IPS-18a (cell line): ENCODE measurements around the gene GNG13.
"Not testable (repeated sequence)": the region's sequence is repeated elsewhere in the genome, so short reads cannot be mapped to it uniquely, and the experiment has no call there.

Experiments used
- H3K27ac ChIP-seq: one replicate; pipeline ENCODE4 v1.5.1; 2013; ENCODE audit warnings: low read length
- H3K27me3 ChIP-seq: one replicate; pipeline ENCODE4 v1.6.1; 2013; ENCODE audit warnings: mild to moderate bottlenecking, low read length; ENCODE audit not compliant: control insufficient read depth, insufficient read depth
- H3K36me3 ChIP-seq: one replicate; pipeline ENCODE4 v1.6.1; 2013; ENCODE audit warnings: low read depth, low read length; ENCODE audit not compliant: control insufficient read depth
- H3K4me1 ChIP-seq: one replicate; pipeline ENCODE4 v1.6.1; 2013; ENCODE audit warnings: low read depth, low read length; ENCODE audit not compliant: control insufficient read depth
- H3K4me3 ChIP-seq: one replicate; pipeline ENCODE4 v1.5.1; 2013; ENCODE audit warnings: low read length
- H3K9ac ChIP-seq: one replicate; pipeline ENCODE4 v1.6.1; 2013; ENCODE audit warnings: mild to moderate bottlenecking, low read length, moderate library complexity
- H3K9me3 ChIP-seq: one replicate; pipeline ENCODE4 v1.6.1; 2013; ENCODE audit warnings: low read depth, low read length; ENCODE audit not compliant: control insufficient read depth

GNG13 gene

GRCh38 chr16:830107-830870 is 29.8 kb upstream of the GNG13 start:
- H3K9ac ChIP-seq, result no peak overlapping the region
- no peak overlapping the region for H3K27ac ChIP-seq
- H3K36me3 ChIP-seq, result no peaks in the 10 kb centered on the region
- H3K4me1 ChIP-seq, result no peaks in the 10 kb centered on the region
- no peaks in the 10 kb centered on the region for H3K27me3 ChIP-seq
- no peak overlapping the region for H3K4me3 ChIP-seq
- H3K9me3 ChIP-seq, result no peaks in the 10 kb centered on the region

DNA sequence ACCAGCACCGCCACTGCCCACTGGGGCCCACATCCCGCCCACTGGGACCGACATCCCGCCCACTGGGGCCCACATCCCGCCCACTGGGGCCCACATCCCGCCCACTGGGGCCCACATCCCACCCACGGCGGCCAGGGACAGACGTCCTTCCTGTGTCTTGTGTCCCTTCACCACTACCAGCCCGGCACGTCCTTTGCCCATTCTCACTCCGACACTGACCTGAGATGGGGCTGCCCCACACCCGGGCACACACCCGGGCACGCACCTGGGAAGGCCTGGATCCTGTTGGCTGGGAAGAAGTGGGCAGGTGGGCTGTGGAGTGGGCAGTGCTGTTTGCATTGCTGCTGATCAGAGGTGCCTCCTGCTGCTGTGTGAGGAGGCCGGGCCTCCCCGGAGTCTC is 28.4 kb upstream of the GNG13 start:
- Histone ChIP-seq H3K9me3 (no peaks in the 10 kb centered on the region), H3K27ac (no peak overlapping the region), H3K36me3 (no peaks in the 10 kb centered on the region), H3K27me3 (no peaks in the 10 kb centered on the region), H3K4me3 (no peak overlapping the region), H3K4me1 (no peaks in the 10 kb centered on the region), H3K9ac (no peak overlapping the region)

DNA sequence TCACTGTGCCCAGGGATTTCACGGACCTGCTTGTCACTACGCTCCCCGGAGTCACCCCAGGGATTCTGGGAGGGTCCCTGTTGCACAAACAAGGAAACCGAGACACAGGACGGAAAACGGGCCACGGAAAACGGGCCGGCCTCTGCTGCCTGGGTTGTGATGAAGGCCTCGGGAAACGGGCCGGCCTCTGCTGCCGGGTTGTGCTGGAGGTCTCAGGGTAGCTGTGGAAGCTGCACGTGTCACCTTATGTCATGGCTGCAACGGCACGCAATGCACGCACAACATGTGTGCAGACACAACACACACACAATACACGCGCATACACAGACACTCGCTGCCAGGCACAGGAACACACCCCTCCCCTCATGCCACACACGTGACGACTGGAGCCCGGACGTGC is 27.0 kb upstream of the GNG13 start:
- Histone ChIP-seq H3K36me3 (no peaks in the 10 kb centered on the region), H3K4me1 (no peaks in the 10 kb centered on the region), H3K9ac (no peak overlapping the region), H3K27ac (no peak overlapping the region), H3K4me3 (no peak overlapping the region), H3K27me3 (no peaks in the 10 kb centered on the region), H3K9me3 (no peaks in the 10 kb centered on the region)

- Histone ChIP-seq H3K36me3 (no peaks in the 10 kb centered on the region), H3K4me1 (no peaks in the 10 kb centered on the region), H3K9ac (no peak overlapping the region), H3K9me3 (no peaks in the 10 kb centered on the region), H3K27me3 (no peaks in the 10 kb centered on the region), H3K4me3 (no peak overlapping the region), H3K27ac (no peak overlapping the region)
Observed at GRCh38 chr16:825341-826061, 25.0 kb upstream of the GNG13 start.

GRCh38 chr16:824601-825000 is 24.1 kb upstream of the GNG13 start:
- no peaks in the 10 kb centered on the region for H3K4me1 ChIP-seq
- no peak overlapping the region for H3K27ac ChIP-seq
- H3K9ac ChIP-seq, result no peak overlapping the region
- H3K4me3 ChIP-seq, result no peak overlapping the region
- no peaks in the 10 kb centered on the region for H3K36me3 ChIP-seq
- H3K27me3 ChIP-seq, result no peaks in the 10 kb centered on the region
- H3K9me3 ChIP-seq, result no peaks in the 10 kb centered on the region

DNA sequence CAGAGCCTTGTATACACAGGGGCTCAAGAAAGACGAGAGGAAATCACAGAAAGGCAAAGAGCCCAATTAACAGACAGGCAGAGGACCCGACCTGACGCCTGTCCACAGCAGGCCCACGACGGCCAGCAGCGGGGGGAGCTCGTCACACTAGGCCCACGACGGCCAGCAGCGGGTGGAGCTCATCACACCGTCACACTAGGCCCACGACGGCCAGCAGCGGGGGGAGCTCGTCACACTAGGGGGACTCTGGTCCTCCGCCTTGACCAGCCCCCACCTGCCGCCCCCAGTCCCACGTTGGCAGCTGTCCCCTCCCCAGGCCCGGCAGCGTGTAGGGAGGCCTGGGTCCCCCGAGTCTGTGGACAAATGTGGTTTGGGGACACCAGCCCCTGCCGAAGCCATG is 23.7 kb upstream of the GNG13 start:
- H3K27me3 ChIP-seq, result no peaks in the 10 kb centered on the region
- H3K9me3 ChIP-seq, result no peaks in the 10 kb centered on the region
- H3K27ac ChIP-seq, result no peak overlapping the region
- H3K4me1 ChIP-seq, result no peaks in the 10 kb centered on the region
- no peak overlapping the region for H3K4me3 ChIP-seq
- no peaks in the 10 kb centered on the region for H3K36me3 ChIP-seq
- H3K9ac ChIP-seq, result no peak overlapping the region

DNA sequence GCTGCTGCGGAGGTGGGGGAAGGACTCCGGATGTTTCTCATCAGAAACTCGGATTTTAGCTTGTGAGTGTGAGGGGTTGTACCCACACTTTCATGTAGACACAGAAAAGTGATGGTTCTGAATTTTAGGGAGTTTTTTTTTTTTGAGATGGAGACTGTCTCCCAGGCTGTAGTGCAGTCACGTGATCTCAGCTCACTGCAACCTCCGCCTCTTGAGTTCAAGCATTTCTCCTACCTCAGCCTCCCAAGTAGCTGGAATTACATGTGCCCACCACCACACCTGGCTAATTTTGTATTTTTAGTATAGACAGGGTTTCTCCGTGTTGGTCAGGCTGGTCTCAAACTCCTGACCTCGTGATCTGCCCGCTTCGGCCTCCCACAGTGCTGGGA is 22.4 kb upstream of the GNG13 start:
- H3K4me3 ChIP-seq, result no peak overlapping the region
- no peak overlapping the region for H3K27ac ChIP-seq
- no peak overlapping the region for H3K9ac ChIP-seq
- no peaks in the 10 kb centered on the region for H3K36me3 ChIP-seq
- no peaks in the 10 kb centered on the region for H3K27me3 ChIP-seq
- no peaks in the 10 kb centered on the region for H3K9me3 ChIP-seq
- no peaks in the 10 kb centered on the region for H3K4me1 ChIP-seq

DNA sequence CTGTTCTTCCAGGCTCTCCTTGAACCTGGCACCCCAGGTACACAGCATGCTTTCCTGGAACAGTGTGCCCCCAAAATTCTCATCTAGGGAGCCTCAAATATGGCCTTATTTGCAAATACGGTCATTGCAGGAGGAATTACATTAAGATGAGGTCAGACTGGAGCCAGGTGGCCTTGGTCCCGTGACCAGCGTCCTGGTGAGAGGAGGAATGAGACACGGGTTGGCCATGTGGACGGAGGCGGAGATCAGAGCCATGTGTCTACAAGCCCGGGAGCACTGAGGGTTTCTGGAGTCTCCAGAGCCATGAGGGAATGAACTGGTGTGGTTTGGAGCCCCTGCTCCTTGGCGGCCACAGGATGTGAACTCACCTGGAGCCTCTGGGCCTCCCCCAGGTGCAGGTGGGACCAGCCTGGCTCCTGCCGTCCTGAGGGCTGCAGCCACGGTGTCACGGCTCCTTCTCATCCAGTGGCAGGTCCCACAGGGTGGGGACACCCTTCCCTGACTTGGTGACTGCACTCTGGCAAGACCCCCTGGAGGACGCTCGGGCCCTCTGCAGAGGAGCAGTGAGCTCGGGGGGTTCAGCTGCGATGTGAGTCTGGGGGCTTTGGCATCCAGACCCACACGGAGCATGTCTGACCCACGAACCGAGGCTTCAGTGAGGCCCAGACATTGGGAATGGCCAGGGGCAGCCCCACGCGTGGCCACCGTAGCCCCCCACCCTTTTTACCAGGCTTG is 21.8 kb upstream of the GNG13 start:
- Histone ChIP-seq H3K4me1 (no peaks in the 10 kb centered on the region), H3K27me3 (no peaks in the 10 kb centered on the region)

GRCh38 chr16:821751-822150 is 21.2 kb upstream of the GNG13 start:
- Histone ChIP-seq H3K4me1 (no peaks in the 10 kb centered on the region), H3K36me3 (no peaks in the 10 kb centered on the region), H3K9me3 (no peaks in the 10 kb centered on the region), H3K9ac (no peak overlapping the region), H3K4me3 (no peak overlapping the region), H3K27ac (no peak overlapping the region), H3K27me3 (no peaks in the 10 kb centered on the region)

More for the DNA sequence above, 21.8 kb upstream of the GNG13 start:
- Histone ChIP-seq H3K36me3 (no peaks in the 10 kb centered on the region), H3K27ac (no peak overlapping the region), H3K9ac (no peak overlapping the region), H3K9me3 (no peaks in the 10 kb centered on the region), H3K4me3 (no peak overlapping the region)

GRCh38 chr16:820748-821147 is 20.2 kb upstream of the GNG13 start:
- Histone ChIP-seq H3K4me1 (no peaks in the 10 kb centered on the region), H3K4me3 (no peak overlapping the region), H3K36me3 (no peaks in the 10 kb centered on the region), H3K9me3 (no peaks in the 10 kb centered on the region), H3K27ac (no peak overlapping the region), H3K27me3 (no peaks in the 10 kb centered on the region), H3K9ac (no peak overlapping the region)

GRCh38 chr16:820044-820408 is 19.5 kb upstream of the GNG13 start:
- not testable (repeated sequence) for H3K9me3 ChIP-seq, H3K36me3 ChIP-seq, H3K27ac ChIP-seq, H3K27me3 ChIP-seq, H3K4me3 ChIP-seq, H3K4me1 ChIP-seq, H3K9ac ChIP-seq
